Skeletal muscle tissue (tissue), 4 donors: ENCODE results near the gene RAD23A. TPM values are rescaled to one million over a fixed set of nuclear protein-coding genes. Genes with fewer than 3 reads are reported as not detected.

Experiments
- H3K27ac ChIP-seq: one replicate; pipeline ENCODE4 v1.7.0; 2013; ENCODE audit warnings: mild to moderate bottlenecking, low read depth, low read length, inconsistent platforms
- H3K27me3 ChIP-seq, 3 donors: one replicate each; pipeline ENCODE4 v1.7.0; 2013; ENCODE audit warnings: low read length in 3 of 3; ENCODE audit not compliant: control insufficient read depth in 3 of 3, insufficient read depth in 3 of 3
- H3K36me3 ChIP-seq, 3 donors: one replicate each; pipeline ENCODE4 v1.7.0; 2013; ENCODE audit warnings: low read length in 3 of 3; ENCODE audit not compliant: control insufficient read depth in 3 of 3, insufficient read depth in 3 of 3
- H3K4me1 ChIP-seq, 3 donors: one replicate each; pipeline ENCODE4 v1.7.0; 2013; ENCODE audit warnings: low read length in 3 of 3, mild to moderate bottlenecking in 3 of 3; ENCODE audit not compliant: control insufficient read depth in 3 of 3, insufficient read depth in 3 of 3
- H3K4me3 ChIP-seq, 3 donors: one replicate each; pipeline ENCODE4 v1.7.0; 2013; ENCODE audit warnings: low read length in 3 of 3
- H3K9ac ChIP-seq, 3 donors: one replicate each; pipeline ENCODE4 v1.7.0; 2013; ENCODE audit warnings: low read length in 3 of 3, mild to moderate bottlenecking in 3 of 3, moderate library complexity in 2 of 3, low read depth in 1 of 3
- H3K9me3 ChIP-seq, 3 donors: one replicate each; pipeline ENCODE4 v1.7.0; 2013; ENCODE audit warnings: low read length in 3 of 3; ENCODE audit not compliant: control insufficient read depth in 3 of 3
- total RNA-seq: library from RNA; depleted of rRNA; stranded (reverse); fragments of >200 nt; gene quantifications from one replicate; pipeline ENCODE4 v1.2.3, GENCODE V29; 2014
- donor health status: Osteomylitis.

Gene RAD23A
- total RNA-seq, 1 donor from 2014 or later, result 57.9 TPM

- Histone ChIP-seq H3K9me3 (no peaks in the 10 kb centered on the region), H3K27ac (no peak overlapping the region), H3K4me1 (peaks cover 21 to 24% (median 23%) of the 10 kb centered on the region in 3 donors), H3K4me3 (peak overlapping the region in 2 of 3 donors; percentile 40 to 43), H3K36me3 (no peaks in the 10 kb centered on the region), H3K27me3 (no peaks in the 10 kb centered on the region), H3K9ac (peak overlapping the region in 2 of 3 donors; percentile 28 to 45)
These were observed 37.4 kb downstream of the RAD23A start for GRCh38 chr19:12983091-12983490.

GRCh38 chr19:12983542-12984142 lies 38.0 kb downstream of the RAD23A start:
- Histone ChIP-seq H3K9ac (peak overlapping the region in 2 of 3 donors; percentile 38 to 54), H3K9me3 (no peaks in the 10 kb centered on the region), H3K27me3 (no peaks in the 10 kb centered on the region), H3K36me3 (no peaks in the 10 kb centered on the region), H3K4me3 (peak overlapping the region in 2 of 3 donors; percentile 40 to 43), H3K27ac (peak overlapping the region; percentile 89), H3K4me1 (peaks cover 21 to 24% (median 23%) of the 10 kb centered on the region in 3 donors)

GRCh38 chr19:12984143-12984627 lies 38.5 kb downstream of the RAD23A start:
- Histone ChIP-seq H3K9me3 (no peaks in the 10 kb centered on the region), H3K27me3 (no peaks in the 10 kb centered on the region), H3K4me3 (no peak overlapping the region), H3K27ac (peak overlapping the region; percentile 89), H3K9ac (peak overlapping the region in 2 of 3 donors; percentile 48 to 83), H3K36me3 (no peaks in the 10 kb centered on the region), H3K4me1 (peaks cover 21 to 24% (median 23%) of the 10 kb centered on the region in 3 donors)

GRCh38 chr19:12984683-12985048 lies 39.0 kb downstream of the RAD23A start:
- Histone ChIP-seq H3K27ac (peak overlapping the region; percentile 89), H3K36me3 (no peaks in the 10 kb centered on the region), H3K4me1 (peaks cover 21 to 24% (median 23%) of the 10 kb centered on the region in 3 donors), H3K9me3 (no peaks in the 10 kb centered on the region), H3K4me3 (peak overlapping the region in 2 of 3 donors; percentile 34 to 58), H3K9ac (peak overlapping the region in 2 of 3 donors; percentile 48 to 83), H3K27me3 (no peaks in the 10 kb centered on the region)

- H3K9ac ChIP-seq, result peak overlapping the region; percentile 16 to 83 (median 48)
These were observed 39.6 kb downstream of the RAD23A start for GRCh38 chr19:12985049-12985776.

GRCh38 chr19:12986726-12987125 lies 41.1 kb downstream of the RAD23A start:
- Histone ChIP-seq H3K9ac (no peak overlapping the region), H3K36me3 (no peaks in the 10 kb centered on the region), H3K27me3 (no peaks in the 10 kb centered on the region), H3K27ac (no peak overlapping the region), H3K4me1 (peaks cover 21 to 24% (median 23%) of the 10 kb centered on the region in 3 donors), H3K9me3 (no peaks in the 10 kb centered on the region), H3K4me3 (no peak overlapping the region)

More at GRCh38 chr19:12985049-12985776, 39.6 kb downstream of the RAD23A start:
- peak overlapping the region; percentile 89 for H3K27ac ChIP-seq
- no peaks in the 10 kb centered on the region for H3K9me3 ChIP-seq
- peaks cover 21 to 24% (median 23%) of the 10 kb centered on the region in 3 donors for H3K4me1 ChIP-seq
- H3K36me3 ChIP-seq, result no peaks in the 10 kb centered on the region
- peak overlapping the region in 2 of 3 donors; percentile 34 to 58 for H3K4me3 ChIP-seq
- no peaks in the 10 kb centered on the region for H3K27me3 ChIP-seq

- Histone ChIP-seq H3K4me3 (no peak overlapping the region), H3K4me1 (peaks cover 21 to 24% (median 23%) of the 10 kb centered on the region in 3 donors), H3K27me3 (no peaks in the 10 kb centered on the region), H3K9ac (no peak overlapping the region), H3K36me3 (no peaks in the 10 kb centered on the region), H3K9me3 (no peaks in the 10 kb centered on the region), H3K27ac (no peak overlapping the region)
These were observed 41.5 kb downstream of the RAD23A start for GRCh38 chr19:12987190-12987589.

GRCh38 chr19:12987781-12988180 lies 42.1 kb downstream of the RAD23A start:
- Histone ChIP-seq H3K4me3 (no peak overlapping the region), H3K36me3 (no peaks in the 10 kb centered on the region), H3K9me3 (no peaks in the 10 kb centered on the region), H3K9ac (no peak overlapping the region), H3K27me3 (no peaks in the 10 kb centered on the region), H3K4me1 (peaks cover 21 to 24% (median 23%) of the 10 kb centered on the region in 3 donors), H3K27ac (no peak overlapping the region)

- Histone ChIP-seq H3K36me3 (no peaks in the 10 kb centered on the region), H3K9ac (no peak overlapping the region), H3K27ac (no peak overlapping the region), H3K4me3 (no peak overlapping the region), H3K9me3 (no peaks in the 10 kb centered on the region), H3K27me3 (no peaks in the 10 kb centered on the region), H3K4me1 (peaks cover 3 to 10% (median 8%) of the 10 kb centered on the region in 3 donors)
These were observed 44.8 kb downstream of the RAD23A start for GRCh38 chr19:12990431-12990830.

GRCh38 chr19:12990853-12991252 lies 45.2 kb downstream of the RAD23A start:
- Histone ChIP-seq H3K27ac (no peak overlapping the region), H3K4me3 (no peak overlapping the region), H3K27me3 (no peaks in the 10 kb centered on the region), H3K36me3 (no peaks in the 10 kb centered on the region), H3K4me1 (peaks cover 0 to 6% (median 5%) of the 10 kb centered on the region in 3 donors), H3K9ac (no peak overlapping the region), H3K9me3 (no peaks in the 10 kb centered on the region)
